Bronchial epithelial cell (primary cell): ENCODE measurements around the gene REPS1. TPM values are rescaled to one million over a fixed set of nuclear protein-coding genes. Genes with fewer than 3 reads are reported as not detected.

ENCODE experiments used
- DNase-seq: peaks from one replicate; pipeline ENCODE4 v3.0.0-alpha.2; 2010; ENCODE audit warnings: low read depth
- FAIRE-seq: peaks from 2 replicates; lab custom pipeline; 2011; peaks lifted over from hg19 to GRCh38; lab: Jason Lieb, UNC
- H3K27me3 ChIP-seq: 2 replicates; pipeline ENCODE4 v1.5.1; 2011; ENCODE audit warnings: low read length; ENCODE audit not compliant: control insufficient read depth, insufficient read depth
- H3K36me3 ChIP-seq: 2 replicates; pipeline ENCODE4 v1.5.1; 2011; ENCODE audit warnings: low read length; ENCODE audit not compliant: control insufficient read depth, insufficient read depth
- H3K4me3 ChIP-seq: 2 replicates; pipeline ENCODE4 v1.5.1; 2011; ENCODE audit warnings: mild to moderate bottlenecking, low read depth, low read length, control low read depth
- total RNA-seq: library from RNA; depleted of rRNA; stranded (reverse); fragments of >200 nt; gene quantifications from 2 replicates; pipeline ENCODE4 v1.2.1, GENCODE V29; 2014
- TF ChIP-seq, protein P1 (sequence below): IDR thresholded peaks from 2 replicates; pipeline ENCODE4 v1.5.1; 2011; ENCODE audit warnings: mild to moderate bottlenecking, moderate library complexity, low read length, control low read depth, inconsistent platforms; ENCODE audit not compliant: insufficient read depth, severe bottlenecking

Gene REPS1
- total RNA-seq, 1 donor from 2014 or later = 31.1 TPM

DNA sequence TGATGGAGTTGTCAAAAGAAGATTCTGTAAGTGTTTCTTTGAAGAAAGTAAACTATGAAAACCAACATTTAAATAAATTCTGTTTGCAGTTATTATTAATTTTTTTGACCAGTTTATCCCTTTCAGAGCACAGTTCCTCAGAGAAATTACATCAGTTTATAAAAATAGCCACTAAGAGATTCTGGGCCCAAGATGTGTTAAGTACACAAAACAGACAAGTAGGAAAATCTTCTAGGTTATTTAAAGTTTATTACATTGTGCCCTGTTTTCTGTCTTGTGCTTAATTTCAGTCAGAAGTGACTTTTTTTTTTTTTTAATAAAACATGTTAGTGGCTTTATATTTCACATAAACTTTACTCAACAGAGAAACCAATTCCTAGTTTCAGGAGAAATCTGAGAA is 119.9 kb downstream of the REPS1 start:
- TF ChIP-seq, protein P1, sequence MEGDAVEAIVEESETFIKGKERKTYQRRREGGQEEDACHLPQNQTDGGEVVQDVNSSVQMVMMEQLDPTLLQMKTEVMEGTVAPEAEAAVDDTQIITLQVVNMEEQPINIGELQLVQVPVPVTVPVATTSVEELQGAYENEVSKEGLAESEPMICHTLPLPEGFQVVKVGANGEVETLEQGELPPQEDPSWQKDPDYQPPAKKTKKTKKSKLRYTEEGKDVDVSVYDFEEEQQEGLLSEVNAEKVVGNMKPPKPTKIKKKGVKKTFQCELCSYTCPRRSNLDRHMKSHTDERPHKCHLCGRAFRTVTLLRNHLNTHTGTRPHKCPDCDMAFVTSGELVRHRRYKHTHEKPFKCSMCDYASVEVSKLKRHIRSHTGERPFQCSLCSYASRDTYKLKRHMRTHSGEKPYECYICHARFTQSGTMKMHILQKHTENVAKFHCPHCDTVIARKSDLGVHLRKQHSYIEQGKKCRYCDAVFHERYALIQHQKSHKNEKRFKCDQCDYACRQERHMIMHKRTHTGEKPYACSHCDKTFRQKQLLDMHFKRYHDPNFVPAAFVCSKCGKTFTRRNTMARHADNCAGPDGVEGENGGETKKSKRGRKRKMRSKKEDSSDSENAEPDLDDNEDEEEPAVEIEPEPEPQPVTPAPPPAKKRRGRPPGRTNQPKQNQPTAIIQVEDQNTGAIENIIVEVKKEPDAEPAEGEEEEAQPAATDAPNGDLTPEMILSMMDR = no peak
- FAIRE-seq (no peak), DNase-seq (no peak)
- no peak overlapping the region for H3K4me3 ChIP-seq
- no peaks in the 10 kb centered on the region for H3K27me3 ChIP-seq
- H3K36me3 ChIP-seq = no peaks in the 10 kb centered on the region

DNA sequence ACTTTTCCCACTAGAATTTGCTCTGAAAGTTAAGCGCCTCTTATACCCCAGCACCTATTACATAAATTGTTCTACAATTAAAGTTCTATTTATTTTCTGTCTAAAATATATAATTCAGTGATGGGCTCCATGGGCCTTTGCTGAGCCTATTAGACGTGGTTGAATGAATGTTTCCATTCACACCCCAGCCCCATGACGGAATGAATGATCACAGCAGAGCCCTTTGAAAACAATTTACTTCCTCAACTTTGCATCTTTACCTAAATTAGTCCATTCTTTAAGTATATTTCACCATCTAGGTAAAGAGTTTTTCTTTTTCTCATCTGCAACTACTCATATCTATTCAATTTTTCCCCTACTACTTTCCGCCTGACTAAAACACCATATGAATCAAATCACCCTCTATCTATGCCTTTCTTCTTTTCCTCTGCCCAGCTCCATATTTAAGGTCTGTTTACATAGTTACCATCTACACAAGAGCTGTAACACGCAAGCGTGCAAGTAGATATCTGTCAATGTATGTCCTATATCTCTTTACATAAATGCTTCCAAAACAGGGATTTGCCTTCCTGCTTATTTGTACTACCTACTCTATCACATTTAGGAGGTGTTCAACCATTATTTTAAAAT is 122.5 kb downstream of the REPS1 start:
- H3K36me3 ChIP-seq = no peaks in the 10 kb centered on the region
- H3K27me3 ChIP-seq = no peaks in the 10 kb centered on the region
- no peak overlapping the region for H3K4me3 ChIP-seq
- TF ChIP-seq, protein P1 = no peak
- FAIRE-seq = no peak
- DNase-seq = no peak

DNA sequence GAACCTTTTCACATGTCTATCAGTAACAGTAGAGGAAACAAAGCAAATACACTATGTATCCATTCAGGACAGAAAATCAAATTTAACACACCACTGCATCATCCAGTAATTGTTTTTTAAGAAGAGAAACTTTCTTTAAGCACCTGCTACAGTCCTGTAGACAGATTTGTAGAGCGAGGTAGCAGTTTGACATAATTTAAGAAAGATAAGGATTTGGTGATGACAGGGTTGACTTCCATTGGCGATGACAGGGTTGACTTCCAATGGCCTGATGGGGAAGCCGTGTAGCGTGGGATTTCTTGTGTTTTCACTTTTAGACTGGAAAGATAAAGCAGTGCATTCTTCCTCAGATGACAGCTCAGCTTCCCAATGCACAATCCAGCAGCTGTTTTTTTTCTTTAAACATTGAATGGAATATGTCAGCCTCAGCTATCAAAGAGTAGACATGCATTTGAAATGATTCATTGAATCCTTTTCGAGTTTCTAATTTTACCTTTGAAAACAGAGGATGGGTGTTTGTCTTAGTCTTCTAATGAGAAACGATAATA is 123.6 kb downstream of the REPS1 start:
- Histone ChIP-seq H3K4me3 (no peak overlapping the region), H3K36me3 (no peaks in the 10 kb centered on the region), H3K27me3 (no peaks in the 10 kb centered on the region)
- DNase-seq (no peak), FAIRE-seq (no peak)
- TF ChIP-seq, protein P1 = no peak

DNA sequence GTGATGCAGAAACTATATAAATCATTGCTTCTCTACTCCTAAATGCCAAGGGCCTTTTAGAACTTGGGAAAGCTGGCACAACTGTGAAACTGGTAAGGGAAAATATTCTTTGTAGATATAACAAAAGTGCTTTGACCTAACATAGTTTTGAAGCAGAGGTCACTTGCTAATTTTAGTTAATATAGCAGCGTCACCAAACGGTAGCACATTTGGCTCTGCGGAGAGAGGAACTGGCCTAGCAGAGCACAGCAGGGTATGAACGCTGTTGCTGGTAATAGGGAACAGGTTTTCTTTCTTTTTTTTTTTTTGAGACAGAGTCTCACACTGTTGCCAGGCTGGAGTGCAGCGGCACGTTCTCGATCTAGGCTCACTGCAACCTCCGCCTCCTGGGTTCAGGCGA is 124.7 kb downstream of the REPS1 start:
- DNase-seq (no peak), FAIRE-seq (no peak)
- H3K27me3 ChIP-seq = no peaks in the 10 kb centered on the region
- TF ChIP-seq, protein P1 = no peak
- no peak overlapping the region for H3K4me3 ChIP-seq
- H3K36me3 ChIP-seq = no peaks in the 10 kb centered on the region

DNA sequence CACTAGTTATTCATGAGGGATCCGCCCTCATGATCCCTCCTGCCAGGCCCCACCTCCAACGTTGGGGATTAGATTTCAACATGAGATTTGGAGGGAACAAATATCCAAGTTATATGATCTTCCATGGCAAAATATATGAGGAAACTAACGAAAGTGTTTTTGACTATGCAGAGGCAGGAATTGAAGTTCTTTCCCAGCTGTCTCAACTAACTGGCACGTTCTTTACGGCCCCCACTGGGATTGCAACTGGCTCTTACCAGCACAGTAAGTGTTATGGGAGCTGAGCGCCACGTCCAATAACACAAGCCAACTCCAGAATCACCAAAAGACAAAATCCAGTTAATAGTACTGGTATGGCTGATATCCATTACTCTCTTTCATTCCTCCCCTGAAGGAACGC is 125.6 kb downstream of the REPS1 start:
- H3K36me3 ChIP-seq = no peaks in the 10 kb centered on the region
- FAIRE-seq = no peak
- TF ChIP-seq, protein P1 = no peak
- no peak overlapping the region for H3K4me3 ChIP-seq
- DNase-seq = no peak
- no peaks in the 10 kb centered on the region for H3K27me3 ChIP-seq

DNA sequence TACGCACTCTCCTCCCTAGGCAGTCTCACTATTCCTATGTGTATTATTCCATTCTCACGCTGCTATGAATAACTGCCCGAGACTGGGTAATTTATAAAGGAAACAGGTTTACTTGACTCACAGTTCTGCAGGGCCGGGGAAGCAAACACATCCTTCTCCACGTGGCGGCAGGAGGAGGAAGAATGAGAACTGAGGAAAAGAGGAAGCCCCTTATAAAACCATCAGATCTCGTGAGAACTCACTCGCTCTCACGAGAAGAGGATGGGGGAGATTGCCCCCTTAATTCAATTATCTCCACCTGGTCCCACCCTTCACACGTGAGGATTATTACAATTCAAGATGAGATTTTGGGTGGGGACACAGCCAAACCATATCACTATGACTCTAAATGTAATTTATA is 130.3 kb downstream of the REPS1 start:
- H3K4me3 ChIP-seq = no peak overlapping the region
- FAIRE-seq = no peak
- H3K36me3 ChIP-seq = no peaks in the 10 kb centered on the region
- TF ChIP-seq, protein P1 = no peak
- DNase-seq = no peak
- no peaks in the 10 kb centered on the region for H3K27me3 ChIP-seq
